A549 treated with RU486 at 1 μM for 4 hours (cell line): Measurements from ENCODE around the gene ATP13A4. TPM values are rescaled to one million over a fixed set of nuclear protein-coding genes. Genes with fewer than 3 reads are reported as not detected.

Source experiments
- total RNA-seq: library from RNA; stranded (reverse); fragments of 200-300 nt; extraction: Qiagen RNA extraction; gene quantifications from 5 replicates; pipeline ENCODE4 v1.2.3, GENCODE V29; 2022; ENCODE audit warnings: low read depth

ATP13A4 gene, protein sequence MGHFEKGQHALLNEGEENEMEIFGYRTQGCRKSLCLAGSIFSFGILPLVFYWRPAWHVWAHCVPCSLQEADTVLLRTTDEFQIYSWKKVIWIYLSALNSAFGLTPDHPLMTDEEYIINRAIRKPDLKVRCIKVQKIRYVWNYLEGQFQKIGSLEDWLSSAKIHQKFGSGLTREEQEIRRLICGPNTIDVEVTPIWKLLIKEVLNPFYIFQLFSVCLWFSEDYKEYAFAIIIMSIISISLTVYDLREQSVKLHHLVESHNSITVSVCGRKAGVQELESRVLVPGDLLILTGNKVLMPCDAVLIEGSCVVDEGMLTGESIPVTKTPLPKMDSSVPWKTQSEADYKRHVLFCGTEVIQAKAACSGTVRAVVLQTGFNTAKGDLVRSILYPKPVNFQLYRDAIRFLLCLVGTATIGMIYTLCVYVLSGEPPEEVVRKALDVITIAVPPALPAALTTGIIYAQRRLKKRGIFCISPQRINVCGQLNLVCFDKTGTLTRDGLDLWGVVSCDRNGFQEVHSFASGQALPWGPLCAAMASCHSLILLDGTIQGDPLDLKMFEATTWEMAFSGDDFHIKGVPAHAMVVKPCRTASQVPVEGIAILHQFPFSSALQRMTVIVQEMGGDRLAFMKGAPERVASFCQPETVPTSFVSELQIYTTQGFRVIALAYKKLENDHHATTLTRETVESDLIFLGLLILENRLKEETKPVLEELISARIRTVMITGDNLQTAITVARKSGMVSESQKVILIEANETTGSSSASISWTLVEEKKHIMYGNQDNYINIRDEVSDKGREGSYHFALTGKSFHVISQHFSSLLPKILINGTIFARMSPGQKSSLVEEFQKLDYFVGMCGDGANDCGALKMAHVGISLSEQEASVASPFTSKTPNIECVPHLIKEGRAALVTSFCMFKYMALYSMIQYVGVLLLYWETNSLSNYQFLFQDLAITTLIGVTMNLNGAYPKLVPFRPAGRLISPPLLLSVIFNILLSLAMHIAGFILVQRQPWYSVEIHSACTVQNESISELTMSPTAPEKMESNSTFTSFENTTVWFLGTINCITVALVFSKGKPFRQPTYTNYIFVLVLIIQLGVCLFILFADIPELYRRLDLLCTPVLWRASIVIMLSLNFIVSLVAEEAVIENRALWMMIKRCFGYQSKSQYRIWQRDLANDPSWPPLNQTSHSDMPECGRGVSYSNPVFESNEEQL
- total RNA-seq = not detected in 5 replicates

GRCh38 chr3:193554811-193555210 lies at the start of gene ATP13A4:
Gene ATP13A4 (minus strand): TSS chr3:193554895. CDS start chr3:193554799, 96 bp downstream.

GRCh38 chr3:193592841-193593667 lies 38.4 kb upstream of the ATP13A4 start, which contains the start of gene OPA1:
Gene OPA1 (plus strand): TSS chr3:193593208. CDS start chr3:193593378, 170 bp downstream.

DNA sequence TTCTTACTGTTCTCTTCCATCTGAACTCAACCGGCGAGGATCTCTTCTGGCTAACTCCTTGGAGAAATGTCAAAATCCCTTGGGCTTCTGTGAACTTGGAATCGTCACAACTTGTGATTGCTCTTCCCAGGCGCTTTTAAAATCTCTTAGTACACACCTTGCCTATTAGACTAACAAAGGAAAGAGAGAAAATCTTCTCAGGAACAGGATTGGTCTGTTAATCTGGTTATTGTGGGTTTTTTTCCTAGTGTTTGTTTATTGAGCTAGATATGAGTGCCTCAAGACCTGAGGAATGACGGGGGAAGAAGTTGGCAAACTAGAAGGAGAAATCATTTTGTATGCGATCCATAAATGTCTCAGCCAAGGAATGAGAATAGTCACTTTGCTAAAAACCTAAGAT lies 176.0 kb downstream of the ATP13A4 start, which contains the start of gene ATP13A5:
Gene ATP13A5 (minus strand): TSS at position 48 of the 400 bp plus-strand sequence. CDS start 28 bp downstream, at position 20.

Other genes starting within 250 kb of the ATP13A4 start
- gene ATP13A5, start 176.1 kb downstream of the ATP13A4 start, total RNA-seq = not detected in 5 replicates
- 25.3 to 37.0 TPM (median 29.7 TPM) in 5 replicates for gene OPA1, start 38.3 kb upstream of the ATP13A4 start, total RNA-seq